SU-DHL-6 (cell line): ENCODE measurements around the gene C19orf67.

ENCODE experiments used
- CTCF ChIP-seq: fragments of 200-600 bp; sonication (generic); IDR thresholded peaks from one replicate; pipeline ENCODE4 v1.5.1; 2017; ENCODE audit warnings: antibody characterized with exemption, mild to moderate bottlenecking, low read length, moderate library complexity; ENCODE audit not compliant: insufficient read depth, poor library complexity, severe bottlenecking
- EZH2phosphoT487 ChIP-seq: fragments of 200-600 bp; sonication (generic), shearing (Covaris generic); conservative IDR thresholded peaks from 2 replicates; pipeline ENCODE4 v1.6.1; 2018; ENCODE audit warnings: mild to moderate bottlenecking, antibody characterized with exemption, low read length, moderate library complexity, mixed read lengths

- TF ChIP-seq CTCF (no peak), EZH2phosphoT487 (no peak)
Measured at GRCh38 chr19:14127929-14128509, 42.4 kb upstream of the C19orf67 start.
